Lower lobe of right lung (tissue), 2 donors: Measurements from ENCODE around the gene CMTM8. TPM values are rescaled to one million over a fixed set of nuclear protein-coding genes. Genes with fewer than 3 reads are reported as not detected.

ENCODE experiments used
- ATAC-seq, 2 donors: fragments of 200-7000 bp; cut with Tn5 transposase; one replicate each; pipeline ENCODE4 v1.9.1; 2020 to 2022; ENCODE audit warnings: mild to moderate bottlenecking in 2 of 2, moderate library complexity in 2 of 2
- DNase-seq: peaks from one replicate; pipeline ENCODE4 v3.0.0-alpha.2; 2020
- H3K27ac ChIP-seq: fragments of 200-600 bp; one replicate; pipeline ENCODE4 v1.8.0; 2022
- H3K27me3 ChIP-seq: fragments of 200-600 bp; one replicate; pipeline ENCODE4 v1.8.0; 2022; ENCODE audit warnings: low read depth
- H3K36me3 ChIP-seq: fragments of 200-600 bp; one replicate; pipeline ENCODE4 v1.8.0; 2022; ENCODE audit warnings: mild to moderate bottlenecking
- H3K4me1 ChIP-seq: fragments of 200-600 bp; one replicate; pipeline ENCODE4 v1.8.0; 2022
- H3K4me3 ChIP-seq: fragments of 200-600 bp; one replicate; pipeline ENCODE4 v1.8.0; 2022; ENCODE audit warnings: mild to moderate bottlenecking
- H3K9me3 ChIP-seq: fragments of 200-600 bp; one replicate; pipeline ENCODE4 v1.8.0; 2022
- CTCF ChIP-seq: fragments of 200-600 bp; IDR thresholded peaks from one replicate; pipeline ENCODE4 v1.8.0; 2022; ENCODE audit warnings: antibody characterized with exemption, mild to moderate bottlenecking
- intact Hi-C: fragments of 100-400 bp; cut with DNase I; formaldehyde crosslinking; loops from one replicate; pipeline ENCODE4 v1.11.0; 2022
- total RNA-seq: library from RNA; stranded (reverse); fragmentation: NEBNext Ultra II Directional; extraction: Animal tissue kit (Norgen Biotek cat#: 25700); gene quantifications from one replicate; pipeline ENCODE4 v1.2.1, GENCODE V29; 2021
- donor health status: DM: no; HTN: yes; CAD: no; lungs with severe emphysema.

Gene CMTM8
- total RNA-seq, 1 donor from 2014 or later = 25.6 TPM

- peaks cover 26% of the 10 kb centered on the region for H3K4me1 ChIP-seq
- no peaks in the 10 kb centered on the region for H3K27me3 ChIP-seq
- DNase-seq (no peak), ATAC-seq (no peak)
- H3K36me3 ChIP-seq = no peaks in the 10 kb centered on the region
- H3K9me3 ChIP-seq = no peaks in the 10 kb centered on the region
- no peak overlapping the region for H3K4me3 ChIP-seq
- TF ChIP-seq CTCF = no peak
- intact Hi-C loops = no loop called here
- H3K27ac ChIP-seq = no peak overlapping the region
These were observed 58.9 kb downstream of the CMTM8 start for GRCh38 chr3:32297366-32297765.

GRCh38 chr3:32301426-32301825 is 62.9 kb downstream of the CMTM8 start:
- H3K9me3 ChIP-seq = no peaks in the 10 kb centered on the region
- H3K27me3 ChIP-seq = no peaks in the 10 kb centered on the region
- no peaks in the 10 kb centered on the region for H3K36me3 ChIP-seq
- H3K27ac ChIP-seq = no peak overlapping the region
- H3K4me3 ChIP-seq = no peak overlapping the region
- TF ChIP-seq CTCF = no peak
- DNase-seq = no peak
- peaks cover 42% of the 10 kb centered on the region for H3K4me1 ChIP-seq
- intact Hi-C loops = no loop called here
- no peak for ATAC-seq

- Histone ChIP-seq H3K36me3 (no peaks in the 10 kb centered on the region), H3K27me3 (no peaks in the 10 kb centered on the region), H3K27ac (peak overlapping the region; percentile 69), H3K4me1 (peaks cover 32% of the 10 kb centered on the region), H3K9me3 (no peaks in the 10 kb centered on the region), H3K4me3 (no peak overlapping the region)
- no peak for DNase-seq
- no peak for TF ChIP-seq CTCF
- peak; percentile 51 to 72 for ATAC-seq
- intact Hi-C loops = no loop called here
These were observed 64.3 kb downstream of the CMTM8 start for GRCh38 chr3:32302601-32303398.

GRCh38 chr3:32303399-32303747 is 64.9 kb downstream of the CMTM8 start:
- DNase-seq (no peak), ATAC-seq (peak in 1 of 2 donors; percentile 33)
- no peak for TF ChIP-seq CTCF
- peak overlapping the region; percentile 69 for H3K27ac ChIP-seq
- intact Hi-C loops = no loop called here
- no peaks in the 10 kb centered on the region for H3K36me3 ChIP-seq
- no peaks in the 10 kb centered on the region for H3K27me3 ChIP-seq
- no peaks in the 10 kb centered on the region for H3K9me3 ChIP-seq
- peaks cover 32% of the 10 kb centered on the region for H3K4me1 ChIP-seq
- H3K4me3 ChIP-seq = no peak overlapping the region

GRCh38 chr3:32303977-32304881 is 65.7 kb downstream of the CMTM8 start:
- Histone ChIP-seq H3K9me3 (no peaks in the 10 kb centered on the region), H3K27ac (no peak overlapping the region), H3K4me1 (peaks cover 32% of the 10 kb centered on the region), H3K27me3 (no peaks in the 10 kb centered on the region), H3K4me3 (no peak overlapping the region), H3K36me3 (no peaks in the 10 kb centered on the region)
- intact Hi-C loops = no loop called here
- TF ChIP-seq CTCF = no peak
- ATAC-seq (no peak), DNase-seq (no peak)
